Measurements from ENCODE around the gene ELOVL6.
"Not testable (repeated sequence)": the region's sequence is repeated elsewhere in the genome, so short reads cannot be mapped to it uniquely, and the experiment has no call there.

ELOVL6 gene

GRCh38 chr4:110068248-110068647, 130.2 kb downstream of the ELOVL6 start:
- DNase-seq = no peak

- DNase-seq = no peak
Measured at GRCh38 chr4:110064934-110065333, 133.5 kb downstream of the ELOVL6 start.

GRCh38 chr4:110064295-110064694, 134.1 kb downstream of the ELOVL6 start:
- DNase-seq = no peak

- no peak for DNase-seq
Measured at GRCh38 chr4:110062166-110062565, 136.2 kb downstream of the ELOVL6 start.

GRCh38 chr4:110061076-110061475, 137.3 kb downstream of the ELOVL6 start:
- no peak for DNase-seq

- no peak for DNase-seq
Measured at GRCh38 chr4:110059556-110060191, 138.7 kb downstream of the ELOVL6 start.

- no peak for DNase-seq
Measured at GRCh38 chr4:110058677-110059076, 139.7 kb downstream of the ELOVL6 start.

GRCh38 chr4:110055158-110055768, 143.2 kb downstream of the ELOVL6 start:
- no peak for DNase-seq

- DNase-seq = peak; percentile 2 to 62 (median 24)
Measured at GRCh38 chr4:110049951-110050925, 148.2 kb downstream of the ELOVL6 start.

- no peak for DNase-seq
Measured at GRCh38 chr4:110046588-110047049, 151.8 kb downstream of the ELOVL6 start.

- DNase-seq = no peak
Measured at GRCh38 chr4:110042545-110043517, 155.6 kb downstream of the ELOVL6 start.

GRCh38 chr4:110041735-110042134, 156.7 kb downstream of the ELOVL6 start:
- DNase-seq = no peak

GRCh38 chr4:110039164-110039563, 159.3 kb downstream of the ELOVL6 start:
- not testable (repeated sequence) for DNase-seq

GRCh38 chr4:110034026-110034393, 164.4 kb downstream of the ELOVL6 start:
- DNase-seq = no peak

GRCh38 chr4:110033355-110034025, 164.9 kb downstream of the ELOVL6 start:
- DNase-seq = no peak

- no peak for DNase-seq
Measured at GRCh38 chr4:110032603-110033002, 165.8 kb downstream of the ELOVL6 start.

GRCh38 chr4:110025718-110026117, 172.7 kb downstream of the ELOVL6 start:
- DNase-seq = no peak

GRCh38 chr4:110025056-110025455, 173.4 kb downstream of the ELOVL6 start:
- no peak for DNase-seq

GRCh38 chr4:110022457-110022856, 176.0 kb downstream of the ELOVL6 start:
- DNase-seq = no peak

GRCh38 chr4:110020646-110021443, 177.6 kb downstream of the ELOVL6 start:
- no peak for DNase-seq

- no peak for DNase-seq
Measured at GRCh38 chr4:110020139-110020538, 178.3 kb downstream of the ELOVL6 start.
